Measurements from ENCODE around the gene CPNE9.

CPNE9 gene

DNA sequence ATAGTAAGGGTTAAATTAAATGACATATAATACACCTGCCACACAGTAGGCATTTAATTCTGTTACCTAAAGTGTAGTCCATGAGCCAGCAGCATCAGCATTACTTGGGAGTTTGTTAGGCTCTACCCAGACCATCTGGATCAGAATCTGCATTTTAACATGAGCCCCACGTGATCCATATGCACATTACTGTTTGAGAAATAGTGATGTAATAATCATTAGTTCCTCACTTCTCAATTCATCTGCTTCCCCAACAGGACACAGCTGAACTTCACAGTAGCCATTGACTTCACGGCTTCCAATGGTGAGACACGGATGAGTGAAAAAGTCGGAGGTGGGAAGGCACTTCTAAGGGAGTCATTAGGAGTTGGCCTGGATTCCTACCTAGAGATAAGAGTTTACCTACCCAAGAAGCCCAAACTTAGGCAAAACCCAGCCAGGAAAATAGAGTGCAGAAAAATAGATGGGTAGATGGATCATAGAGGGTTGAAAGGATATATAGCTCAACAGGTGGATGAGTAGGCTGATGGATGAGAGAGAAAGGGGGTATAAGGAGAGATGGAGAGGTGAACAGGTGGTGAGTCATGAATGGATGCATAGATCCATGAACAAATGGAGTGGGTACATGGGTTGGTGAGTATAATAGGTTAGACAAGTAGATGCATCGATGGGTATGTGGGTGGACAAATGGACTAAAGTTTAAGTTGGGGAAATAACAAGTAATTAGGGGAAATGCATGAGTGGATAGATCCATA, 13.3 kb downstream of the CPNE9 start:
- no peak for DNase-seq

DNA sequence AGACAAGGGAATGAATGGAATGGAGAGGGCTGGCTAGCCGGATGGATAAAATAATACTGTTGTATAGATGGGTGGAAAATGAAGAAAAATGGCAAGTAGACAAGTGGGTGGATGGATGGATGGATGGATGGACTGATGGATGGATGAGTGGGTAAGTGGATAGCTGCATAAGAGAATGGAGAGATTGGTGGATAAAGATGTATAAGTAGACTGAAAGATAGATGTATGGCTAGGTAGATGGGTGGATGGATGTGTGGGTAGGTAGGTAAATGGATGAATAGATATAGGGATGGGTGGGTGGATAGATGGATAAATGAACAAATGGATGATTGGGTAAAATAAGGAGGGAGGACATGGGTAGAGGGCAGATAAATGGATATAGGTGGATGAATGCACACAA, 13.9 kb downstream of the CPNE9 start:
- no peak for DNase-seq

DNA sequence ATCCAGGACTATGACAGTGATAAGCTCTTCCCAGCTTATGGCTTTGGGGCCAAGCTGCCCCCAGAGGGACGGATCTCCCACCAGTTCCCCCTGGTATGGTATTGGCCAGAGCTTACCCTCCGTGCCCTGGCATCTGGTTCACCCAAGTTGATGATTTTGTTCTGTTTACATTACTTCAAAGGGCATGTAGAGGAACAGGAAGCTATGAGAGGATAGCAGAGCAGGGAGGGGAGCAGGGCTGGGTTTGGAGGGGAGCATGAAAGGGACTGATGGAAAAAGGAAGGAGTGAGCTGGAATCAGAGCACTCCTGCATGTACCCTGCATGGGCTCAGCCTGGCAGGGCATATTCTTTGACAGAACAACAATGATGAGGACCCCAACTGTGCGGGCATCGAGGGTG, 14.5 kb downstream of the CPNE9 start:
- no peak for DNase-seq

DNA sequence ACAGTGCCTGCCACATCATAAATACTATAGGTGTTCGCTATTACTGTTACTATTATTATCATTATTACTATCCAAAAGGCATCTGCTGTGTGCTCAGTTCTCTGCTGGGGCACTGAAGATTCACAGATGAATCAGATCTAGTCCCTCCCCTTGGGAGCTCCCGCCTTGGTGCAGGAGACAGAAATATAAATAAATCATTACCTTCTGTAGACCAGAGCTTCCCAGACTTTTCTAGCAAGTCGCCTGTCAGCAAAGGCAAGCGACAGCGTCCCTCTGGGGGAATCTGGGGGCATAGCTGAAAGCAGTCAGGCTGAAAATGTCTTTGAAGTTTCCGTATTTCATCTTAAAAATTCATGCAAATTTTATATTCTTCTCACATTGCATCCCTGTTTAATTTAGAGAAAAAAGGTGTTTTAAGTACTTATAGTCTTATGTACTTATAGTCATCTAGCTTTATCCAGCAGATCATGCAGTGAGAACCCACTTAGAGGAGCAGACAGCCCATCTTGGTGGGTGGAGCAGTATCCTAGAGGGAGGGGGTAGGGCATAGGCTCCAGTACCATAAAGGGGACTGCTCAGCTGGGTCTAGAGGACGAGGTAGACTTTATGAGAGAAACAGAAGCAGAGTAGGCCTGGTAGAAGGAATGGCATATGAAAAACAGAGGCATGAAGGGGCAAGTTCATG, 17.5 kb downstream of the CPNE9 start:
- peak; percentile 27 for DNase-seq

DNA sequence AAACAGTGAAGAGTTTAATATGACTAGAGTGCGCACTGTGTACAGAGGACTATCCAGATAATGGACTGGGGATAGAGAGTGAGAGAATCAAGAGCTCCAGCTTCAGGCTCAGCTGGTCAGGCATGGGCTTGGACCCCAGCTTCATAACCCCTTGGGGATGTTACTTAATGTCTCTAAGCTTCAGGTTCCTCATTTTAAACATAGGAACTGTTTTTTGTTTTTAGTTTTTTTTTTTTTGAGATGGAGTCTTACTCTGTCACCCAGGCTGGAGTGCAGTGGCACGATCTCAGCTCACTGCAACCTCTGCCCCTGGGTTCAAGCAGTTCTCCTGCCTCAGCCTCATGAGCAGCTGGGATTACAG, 18.0 kb downstream of the CPNE9 start:
- no peak for DNase-seq

DNA sequence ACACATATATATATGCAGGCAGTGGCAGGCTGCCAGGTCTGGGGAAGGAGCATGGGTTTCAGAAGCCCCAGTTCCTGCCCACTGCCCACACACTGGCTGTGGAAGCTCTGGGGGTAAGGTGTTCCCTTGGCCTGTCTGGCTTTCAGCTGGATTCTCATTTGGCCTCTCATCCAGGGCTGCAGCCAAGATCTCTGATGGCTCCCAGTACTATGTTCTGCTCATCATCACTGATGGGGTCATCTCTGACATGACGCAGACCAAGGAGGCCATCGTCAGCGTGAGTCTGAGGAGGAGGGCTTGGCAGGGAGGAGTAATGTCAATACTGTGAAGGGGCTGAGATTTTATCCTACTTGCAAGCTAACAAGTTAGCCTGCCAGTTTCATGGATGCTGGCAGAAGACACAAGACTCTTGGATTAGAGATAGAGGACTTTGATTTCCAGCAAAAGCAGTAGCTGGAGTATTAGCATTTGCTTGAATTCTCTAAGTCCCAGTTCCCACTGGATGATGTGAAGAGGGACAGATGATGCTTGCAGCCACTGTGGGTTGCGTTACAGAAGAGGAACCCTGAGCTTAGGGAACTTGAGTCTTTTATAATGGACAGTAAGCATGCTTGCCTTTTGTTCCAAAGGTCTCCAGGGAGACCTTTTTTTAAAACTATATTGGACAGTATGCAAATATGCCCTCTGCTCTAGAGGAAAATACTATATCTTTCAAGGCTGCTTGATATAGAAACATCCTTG, 22.3 kb downstream of the CPNE9 start:
- DNase-seq = no peak

DNA sequence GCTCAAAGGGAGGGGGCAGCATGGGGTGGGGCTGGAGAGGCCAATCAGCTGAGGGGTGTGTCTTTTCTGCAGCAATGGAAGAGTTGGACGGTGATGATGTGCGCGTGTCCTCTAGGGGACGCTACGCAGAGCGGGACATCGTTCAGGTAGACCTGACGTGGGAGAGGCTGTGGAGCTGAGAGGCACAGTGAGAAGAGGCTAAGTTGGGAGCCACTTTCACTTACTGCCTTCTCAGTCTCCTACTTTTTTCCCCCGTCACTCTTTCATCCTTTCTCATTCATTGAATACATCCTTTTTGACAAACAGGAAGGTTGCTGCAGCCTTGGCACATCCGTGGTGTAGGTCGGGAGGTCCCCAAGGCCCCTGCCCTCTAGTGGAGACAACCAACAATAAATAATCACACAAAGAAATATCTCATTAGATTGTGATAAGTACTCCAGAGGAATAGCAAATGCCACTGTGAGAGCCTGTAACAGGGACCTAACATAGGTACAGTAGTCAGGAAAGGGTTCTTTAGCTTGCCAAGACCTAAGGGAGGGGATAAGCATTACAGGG, 23.5 kb downstream of the CPNE9 start:
- peak; percentile 20 for DNase-seq

DNA sequence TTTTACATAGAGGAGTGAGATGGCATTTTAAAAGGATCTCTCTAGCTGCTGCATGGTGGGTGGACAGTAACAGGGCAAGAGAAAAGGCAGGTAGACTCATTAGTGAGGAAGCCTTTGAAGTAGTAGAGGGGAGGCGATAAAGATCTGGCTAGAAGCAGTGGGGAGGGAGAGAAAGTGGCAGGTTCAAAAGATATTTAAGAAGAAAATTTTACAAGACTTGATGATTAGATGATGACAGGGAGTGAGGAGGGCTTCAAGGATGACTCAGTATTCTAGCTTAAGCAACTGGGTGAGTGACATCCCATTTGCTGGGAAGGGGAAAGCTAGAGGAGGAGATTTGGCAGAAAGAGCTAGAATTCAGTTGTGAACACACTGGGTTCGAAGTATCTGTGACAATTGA, 24.1 kb downstream of the CPNE9 start:
- peak; percentile 46 for DNase-seq

DNA sequence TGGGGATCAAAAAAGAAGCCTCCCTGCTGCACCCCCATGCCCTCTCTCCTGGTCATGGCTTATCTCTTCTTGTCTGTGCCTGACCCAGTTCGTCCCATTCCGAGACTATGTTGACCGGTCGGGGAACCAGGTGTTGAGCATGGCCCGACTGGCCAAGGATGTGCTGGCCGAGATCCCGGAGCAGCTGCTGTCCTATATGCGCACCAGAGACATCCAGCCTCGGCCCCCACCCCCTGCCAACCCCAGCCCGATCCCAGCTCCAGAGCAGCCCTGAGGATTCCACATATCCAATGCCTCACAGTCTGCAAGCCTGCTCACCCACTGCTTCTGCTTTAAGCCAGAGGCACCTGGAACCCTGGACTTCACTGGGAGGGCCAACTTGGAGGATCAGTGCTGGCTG, 25.8 kb downstream of the CPNE9 start:
- no peak for DNase-seq

DNA sequence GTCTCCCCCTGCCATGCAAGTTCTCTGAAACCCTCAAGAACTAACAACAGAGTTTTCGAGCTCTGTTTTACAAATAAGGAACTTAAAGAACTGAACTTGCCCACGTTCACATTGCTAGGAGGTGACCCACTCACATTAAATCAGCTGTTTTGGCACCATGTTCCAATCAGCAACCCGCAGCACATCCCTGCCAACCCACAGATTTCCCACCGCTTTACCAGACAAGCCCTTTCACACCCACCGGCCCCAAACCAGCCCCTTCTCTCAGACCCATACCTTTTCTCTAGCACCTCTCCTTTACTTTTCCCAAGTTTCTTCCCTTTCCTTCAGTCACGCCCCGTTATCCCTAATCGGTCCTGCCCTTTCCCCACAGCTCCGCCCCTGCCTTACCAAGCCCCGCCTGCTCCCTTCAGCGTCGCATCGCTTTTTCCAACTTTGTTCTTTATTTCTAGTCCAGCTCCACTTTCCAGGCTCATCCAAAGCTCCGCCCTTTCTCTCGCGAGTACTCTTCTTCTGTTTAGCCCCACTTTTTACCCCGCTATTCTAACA, 27.1 kb downstream of the CPNE9 start:
- DNase-seq = no peak

DNA sequence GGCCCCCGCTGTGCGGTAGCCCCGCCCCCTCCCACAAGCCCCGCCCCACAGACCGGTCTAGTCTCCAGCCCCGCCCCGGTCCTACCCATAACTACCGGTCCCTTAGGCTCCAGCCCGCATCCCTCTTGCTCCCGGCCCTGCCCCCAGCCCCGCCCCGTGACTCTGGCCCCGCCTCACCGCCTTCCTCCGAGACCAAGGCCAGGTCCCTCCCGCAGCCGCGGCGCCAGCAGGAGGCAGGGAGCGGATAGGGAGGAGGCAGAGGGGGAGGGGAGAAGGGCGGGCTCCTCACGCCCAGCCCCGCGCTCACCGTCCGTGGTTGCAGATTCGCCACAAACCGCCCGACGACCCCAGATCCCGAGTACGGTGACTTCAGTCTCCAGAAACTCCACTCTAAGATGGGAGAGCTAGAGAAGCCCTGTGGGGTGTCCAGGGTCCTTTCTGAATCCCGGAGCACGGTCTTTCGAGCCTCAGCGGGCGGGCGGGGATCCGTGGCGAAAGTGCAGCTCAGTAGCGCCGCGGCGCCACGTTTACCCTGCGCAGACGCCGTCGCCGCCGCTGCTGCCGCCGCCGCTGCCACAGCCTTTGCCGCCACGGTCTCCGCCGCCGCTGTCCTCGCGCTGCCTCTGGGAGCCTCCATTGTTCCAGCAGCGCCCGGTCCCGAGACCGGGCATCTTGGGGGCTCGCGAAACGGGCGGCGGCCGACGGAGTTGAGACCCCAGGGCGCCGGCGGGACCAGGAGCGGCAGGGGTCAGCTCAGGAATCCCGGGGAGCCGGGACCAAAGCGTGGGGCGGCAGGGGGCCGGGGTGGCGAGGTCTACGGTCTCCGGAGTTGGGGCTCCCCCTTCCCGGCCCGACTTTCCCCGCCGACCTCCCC, 27.8 kb downstream of the CPNE9 start, which contains the start of gene BRPF1:
BRPF1 (plus strand) TSS at position 530 of the 874 bp plus-strand sequence. CDS start 2,406 bp downstream, outside the sequence.
- peak; percentile 99 for DNase-seq

DNA sequence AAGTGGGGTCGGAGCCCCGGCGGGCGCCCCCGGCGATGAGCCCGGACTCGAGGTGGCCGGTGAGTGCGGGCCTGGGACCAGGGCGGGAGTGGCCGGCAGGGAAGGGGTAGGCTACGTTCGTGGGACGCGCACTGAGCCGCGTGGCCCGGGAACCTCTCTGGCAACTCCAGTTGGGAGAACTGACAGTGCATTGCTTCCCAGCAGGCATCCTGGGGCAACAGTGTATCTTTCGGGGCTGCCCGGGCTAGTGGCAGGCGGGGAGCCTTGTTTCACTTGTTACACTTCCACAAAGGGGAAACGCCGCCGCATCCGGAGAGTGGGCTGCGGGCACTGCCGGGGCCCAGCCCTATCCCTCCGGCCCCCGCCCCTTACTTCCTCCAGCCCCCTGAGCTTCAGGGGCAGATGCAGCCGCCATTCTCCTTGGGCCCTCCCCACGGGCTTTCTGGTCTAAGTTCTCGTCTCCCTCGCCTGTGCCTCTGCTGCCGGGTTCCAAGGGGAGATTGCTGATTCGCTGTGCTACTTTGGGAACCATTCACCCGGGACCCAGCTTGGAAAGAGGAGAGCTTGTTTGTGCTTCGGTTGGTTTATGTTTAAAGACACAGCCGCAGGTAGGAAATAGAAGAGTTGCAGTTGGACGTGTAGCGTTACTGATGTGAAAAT, 28.6 kb downstream of the CPNE9 start:
- no peak for DNase-seq

DNA sequence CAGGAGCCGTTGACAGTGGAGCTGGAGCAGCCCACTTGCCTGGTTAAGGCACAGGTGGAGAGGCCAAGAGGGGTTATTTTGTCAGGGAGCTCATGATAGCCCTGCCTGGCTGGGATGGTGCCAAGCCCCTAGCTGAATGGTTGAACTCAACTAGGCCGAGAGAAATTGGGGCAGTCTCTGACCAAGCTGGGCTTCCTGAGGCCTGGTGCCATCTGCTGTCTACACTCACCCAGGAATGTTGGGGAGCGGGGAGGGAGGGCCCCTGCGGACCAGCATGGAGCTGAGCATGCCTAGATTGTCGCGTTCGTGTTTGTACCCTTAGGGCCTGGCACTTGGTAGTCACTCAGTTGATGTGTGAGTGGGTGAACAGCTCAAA, 29.1 kb downstream of the CPNE9 start:
- DNase-seq = no peak

DNA sequence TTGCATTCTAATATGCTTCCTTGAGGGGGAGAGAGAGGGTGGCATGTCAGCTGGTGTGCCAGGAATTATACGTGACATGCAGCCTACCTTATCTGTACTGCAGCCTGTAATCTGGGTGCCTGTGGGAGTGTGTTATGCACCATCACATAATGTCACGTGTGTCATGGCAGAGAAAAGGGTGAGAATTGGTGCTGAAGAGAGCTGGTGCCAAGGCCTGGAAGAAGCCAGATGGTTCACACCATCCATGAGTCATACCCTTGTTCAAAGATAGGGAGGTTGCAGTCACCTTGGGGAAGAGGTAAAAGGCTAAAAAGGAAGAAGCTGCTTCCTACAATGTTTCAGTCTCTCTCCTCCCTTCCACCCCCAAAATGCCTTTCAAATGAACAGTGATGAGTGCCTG, 33.2 kb downstream of the CPNE9 start:
- no peak for DNase-seq

DNA sequence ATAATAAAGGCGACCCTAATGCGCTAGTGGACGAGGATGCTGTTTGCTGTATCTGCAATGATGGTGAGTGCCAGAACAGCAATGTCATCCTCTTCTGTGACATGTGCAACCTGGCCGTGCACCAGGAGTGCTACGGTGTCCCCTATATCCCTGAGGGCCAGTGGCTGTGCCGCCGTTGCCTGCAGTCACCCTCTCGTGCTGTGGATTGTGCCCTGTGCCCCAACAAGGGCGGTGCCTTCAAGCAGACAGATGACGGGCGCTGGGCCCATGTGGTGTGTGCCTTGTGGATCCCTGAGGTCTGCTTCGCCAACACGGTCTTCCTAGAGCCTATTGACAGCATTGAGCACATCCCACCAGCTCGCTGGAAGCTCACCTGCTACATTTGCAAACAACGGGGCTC, 35.5 kb downstream of the CPNE9 start:
- DNase-seq = no peak

DNA sequence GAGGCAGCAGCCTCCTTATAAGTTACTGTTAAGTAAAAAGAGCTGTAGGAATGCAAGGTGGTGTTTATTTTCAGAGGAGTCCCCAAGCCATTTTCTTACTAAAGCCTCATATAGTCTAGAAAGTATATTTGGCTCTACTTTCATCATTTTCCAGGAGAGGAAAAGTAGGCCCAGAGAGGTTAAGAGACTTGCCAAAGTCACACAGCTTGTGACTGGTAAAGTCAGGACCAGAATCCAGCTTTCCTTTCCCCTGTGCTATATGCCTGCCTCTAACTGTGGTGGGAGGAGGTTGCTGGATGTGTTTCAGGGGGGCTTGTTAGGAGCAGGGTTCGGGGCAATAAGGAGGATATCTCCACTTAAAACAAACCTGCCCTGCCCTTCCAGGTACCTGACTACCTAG, 38.9 kb downstream of the CPNE9 start:
- DNase-seq = no peak

DNA sequence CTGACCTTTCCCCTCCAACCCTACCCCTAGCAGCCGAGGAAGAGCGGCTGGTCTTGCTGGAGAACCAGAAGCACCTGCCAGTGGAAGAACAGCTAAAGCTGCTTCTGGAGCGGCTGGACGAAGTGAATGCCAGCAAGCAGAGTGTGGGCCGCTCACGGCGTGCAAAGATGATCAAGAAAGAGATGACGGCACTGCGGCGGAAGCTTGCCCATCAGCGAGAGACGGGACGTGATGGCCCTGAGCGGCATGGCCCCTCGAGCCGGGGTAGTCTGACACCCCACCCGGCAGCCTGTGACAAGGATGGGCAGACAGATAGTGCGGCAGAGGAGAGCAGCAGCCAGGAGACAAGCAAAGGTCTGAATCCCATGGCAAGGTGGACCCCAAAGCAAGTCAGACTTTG, 39.9 kb downstream of the CPNE9 start:
- DNase-seq = no peak

DNA sequence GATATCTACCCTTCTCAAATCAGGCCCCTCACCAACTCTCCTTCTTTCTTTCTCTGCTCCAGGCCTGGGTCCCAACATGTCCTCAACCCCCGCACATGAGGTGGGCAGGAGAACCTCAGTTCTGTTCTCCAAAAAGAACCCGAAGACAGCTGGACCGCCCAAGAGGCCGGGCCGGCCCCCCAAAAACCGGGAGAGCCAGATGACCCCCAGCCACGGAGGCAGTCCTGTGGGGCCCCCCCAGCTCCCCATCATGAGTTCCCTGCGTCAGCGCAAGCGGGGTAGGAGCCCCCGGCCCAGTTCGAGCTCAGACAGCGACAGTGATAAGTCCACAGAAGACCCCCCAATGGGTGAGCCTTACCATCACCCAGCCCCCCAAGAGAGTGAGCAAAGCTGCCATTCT, 40.5 kb downstream of the CPNE9 start:
- DNase-seq = no peak

DNA sequence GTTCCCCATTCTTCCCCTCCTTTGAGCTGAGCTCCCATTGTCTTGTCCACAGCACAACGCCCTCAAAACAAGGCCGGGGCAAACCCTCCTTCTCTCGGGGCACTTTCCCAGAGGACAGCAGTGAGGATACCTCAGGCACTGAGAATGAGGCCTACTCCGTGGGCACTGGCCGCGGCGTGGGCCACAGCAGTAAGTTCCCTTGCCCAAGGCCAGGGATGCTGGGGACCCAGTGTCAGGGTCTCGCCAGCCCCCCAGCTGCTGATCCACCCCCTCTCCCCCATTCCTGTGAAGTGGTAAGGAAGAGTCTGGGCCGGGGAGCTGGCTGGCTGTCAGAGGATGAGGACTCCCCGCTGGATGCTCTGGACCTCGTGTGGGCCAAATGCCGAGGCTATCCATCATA, 41.9 kb downstream of the CPNE9 start:
- no peak for DNase-seq

DNA sequence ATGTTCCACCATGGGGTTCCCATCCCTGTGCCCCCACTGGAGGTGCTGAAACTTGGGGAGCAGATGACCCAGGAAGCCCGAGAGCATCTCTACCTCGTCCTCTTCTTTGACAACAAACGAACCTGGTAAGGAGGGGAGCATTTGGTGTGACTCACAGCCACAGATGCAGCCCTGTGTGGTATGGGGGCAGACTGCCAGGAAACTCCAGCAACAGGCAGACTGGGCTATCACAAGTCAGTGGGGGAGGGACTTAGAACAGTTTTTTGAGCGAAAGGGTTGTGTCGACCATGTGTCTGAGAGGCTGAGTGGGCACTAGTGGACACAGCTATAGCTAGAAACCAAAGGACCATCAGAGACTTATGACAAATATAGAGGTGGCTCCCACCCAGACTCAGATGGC, 42.7 kb downstream of the CPNE9 start:
- DNase-seq = peak; percentile 83

DNA sequence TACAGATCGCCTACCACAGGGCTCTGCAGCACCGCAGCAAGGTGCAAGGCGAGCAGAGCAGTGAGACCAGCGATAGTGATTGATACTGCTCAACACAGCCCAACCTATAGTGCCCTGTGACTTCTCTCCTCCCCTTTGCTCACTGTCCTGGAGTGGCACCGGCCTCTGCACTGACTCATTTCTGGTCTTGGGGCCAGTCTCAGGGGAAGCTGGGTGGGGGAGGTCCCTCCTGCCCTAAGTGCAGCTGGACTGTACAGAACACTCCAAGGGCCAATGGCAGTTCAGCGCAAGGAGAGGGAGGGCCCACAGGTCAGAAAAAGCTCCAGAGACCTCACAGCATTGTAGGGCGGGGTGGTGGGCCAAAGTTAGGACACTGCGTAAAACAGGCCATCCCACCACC, 43.6 kb downstream of the CPNE9 start:
- peak; percentile 67 for DNase-seq

DNA sequence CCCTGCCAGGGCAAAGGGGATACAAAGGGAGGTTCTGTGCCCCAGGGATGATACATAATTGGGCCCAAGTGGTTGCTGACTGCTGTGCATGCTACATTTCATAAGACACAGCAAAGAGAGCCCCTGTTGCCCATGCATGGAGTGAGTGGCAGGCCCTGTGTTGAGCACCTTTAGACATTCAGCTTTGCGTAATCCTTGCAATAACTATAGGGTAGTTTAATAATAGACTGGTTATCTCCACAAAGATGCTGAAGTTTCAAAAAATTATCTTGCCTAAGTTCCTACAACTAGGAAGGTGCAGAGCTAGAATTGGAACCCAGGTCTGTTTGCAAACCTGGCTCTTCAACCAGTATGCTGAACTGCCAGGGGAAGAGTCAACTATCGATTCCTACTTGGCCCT, 44.4 kb downstream of the CPNE9 start:
- DNase-seq = no peak

All from HCEC 1CT (cell line).